Measurements from ENCODE around the gene TMEM17. TPM values are rescaled to one million over a fixed set of nuclear protein-coding genes. Genes with fewer than 3 reads are reported as not detected.

Gene TMEM17
- total RNA-seq, 1 experiment from 2014 or later = 3.3 TPM

- no peak overlapping the region for H3K4me3 Mint-ChIP-seq (ENCODE audit: low read depth, unreplicated experiment)
- TF ChIP-seq, protein P1, sequence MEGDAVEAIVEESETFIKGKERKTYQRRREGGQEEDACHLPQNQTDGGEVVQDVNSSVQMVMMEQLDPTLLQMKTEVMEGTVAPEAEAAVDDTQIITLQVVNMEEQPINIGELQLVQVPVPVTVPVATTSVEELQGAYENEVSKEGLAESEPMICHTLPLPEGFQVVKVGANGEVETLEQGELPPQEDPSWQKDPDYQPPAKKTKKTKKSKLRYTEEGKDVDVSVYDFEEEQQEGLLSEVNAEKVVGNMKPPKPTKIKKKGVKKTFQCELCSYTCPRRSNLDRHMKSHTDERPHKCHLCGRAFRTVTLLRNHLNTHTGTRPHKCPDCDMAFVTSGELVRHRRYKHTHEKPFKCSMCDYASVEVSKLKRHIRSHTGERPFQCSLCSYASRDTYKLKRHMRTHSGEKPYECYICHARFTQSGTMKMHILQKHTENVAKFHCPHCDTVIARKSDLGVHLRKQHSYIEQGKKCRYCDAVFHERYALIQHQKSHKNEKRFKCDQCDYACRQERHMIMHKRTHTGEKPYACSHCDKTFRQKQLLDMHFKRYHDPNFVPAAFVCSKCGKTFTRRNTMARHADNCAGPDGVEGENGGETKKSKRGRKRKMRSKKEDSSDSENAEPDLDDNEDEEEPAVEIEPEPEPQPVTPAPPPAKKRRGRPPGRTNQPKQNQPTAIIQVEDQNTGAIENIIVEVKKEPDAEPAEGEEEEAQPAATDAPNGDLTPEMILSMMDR (IDR thresholded peaks at IDR 0.05; ENCODE audit: unreplicated experiment) = no peak
- peaks cover 13% of the 10 kb centered on the region for H3K4me1 Mint-ChIP-seq (ENCODE audit: low read depth, unreplicated experiment)
- intact Hi-C loops (cut with micrococcal nuclease; ENCODE audit: unreplicated experiment) = no loop called here
- no peak overlapping the region for H3K27ac Mint-ChIP-seq (ENCODE audit: unreplicated experiment)
- no peak for DNase-seq
- BruUV-seq (replicated peaks) = no TSS peak
- H3K27me3 Mint-ChIP-seq (ENCODE audit: unreplicated experiment) = no peaks in the 10 kb centered on the region
- CTCF ChIA-PET = no interaction called here
- H3K36me3 Mint-ChIP-seq (ENCODE audit: insufficient read depth, unreplicated experiment) = no peaks in the 10 kb centered on the region
- H3K9me3 Mint-ChIP-seq (ENCODE audit: low read depth, unreplicated experiment) = no peaks in the 10 kb centered on the region
Observed at GRCh38 chr2:62465039-62465740, 40.8 kb downstream of the TMEM17 start.

GRCh38 chr2:62464221-62465007 is 41.6 kb downstream of the TMEM17 start:
- intact Hi-C loops (cut with micrococcal nuclease; ENCODE audit: unreplicated experiment) = no loop called here
- CTCF ChIA-PET = no interaction called here
- TF ChIP-seq, protein P1 (IDR thresholded peaks at IDR 0.05; ENCODE audit: unreplicated experiment) = no peak
- Mint-ChIP-seq H3K27me3 (ENCODE audit: unreplicated experiment) (no peaks in the 10 kb centered on the region), H3K4me3 (ENCODE audit: low read depth, unreplicated experiment) (no peak overlapping the region), H3K36me3 (ENCODE audit: insufficient read depth, unreplicated experiment) (no peaks in the 10 kb centered on the region), H3K4me1 (ENCODE audit: low read depth, unreplicated experiment) (peaks cover 13% of the 10 kb centered on the region), H3K9me3 (ENCODE audit: low read depth, unreplicated experiment) (no peaks in the 10 kb centered on the region), H3K27ac (ENCODE audit: unreplicated experiment) (no peak overlapping the region)
- no TSS peak for BruUV-seq (replicated peaks)
- DNase-seq = no peak

GRCh38 chr2:62462211-62462610 is 43.8 kb downstream of the TMEM17 start:
- Mint-ChIP-seq H3K27ac (ENCODE audit: unreplicated experiment) (no peak overlapping the region), H3K4me1 (ENCODE audit: low read depth, unreplicated experiment) (peaks cover 25% of the 10 kb centered on the region), H3K9me3 (ENCODE audit: low read depth, unreplicated experiment) (no peaks in the 10 kb centered on the region), H3K4me3 (ENCODE audit: low read depth, unreplicated experiment) (no peak overlapping the region), H3K36me3 (ENCODE audit: insufficient read depth, unreplicated experiment) (no peaks in the 10 kb centered on the region), H3K27me3 (ENCODE audit: unreplicated experiment) (no peaks in the 10 kb centered on the region)
- intact Hi-C loops (cut with micrococcal nuclease; ENCODE audit: unreplicated experiment) = no loop called here
- no peak for DNase-seq
- TF ChIP-seq, protein P1 (IDR thresholded peaks at IDR 0.05; ENCODE audit: unreplicated experiment) = no peak
- CTCF ChIA-PET = interaction anchor here (0.6 to 0.7 kb wide), 2 partner anchors 306 to 315 kb away, joined by 3 read pairs; no protein-coding TSS in a partner anchor
- BruUV-seq (replicated peaks) = no TSS peak

DNA sequence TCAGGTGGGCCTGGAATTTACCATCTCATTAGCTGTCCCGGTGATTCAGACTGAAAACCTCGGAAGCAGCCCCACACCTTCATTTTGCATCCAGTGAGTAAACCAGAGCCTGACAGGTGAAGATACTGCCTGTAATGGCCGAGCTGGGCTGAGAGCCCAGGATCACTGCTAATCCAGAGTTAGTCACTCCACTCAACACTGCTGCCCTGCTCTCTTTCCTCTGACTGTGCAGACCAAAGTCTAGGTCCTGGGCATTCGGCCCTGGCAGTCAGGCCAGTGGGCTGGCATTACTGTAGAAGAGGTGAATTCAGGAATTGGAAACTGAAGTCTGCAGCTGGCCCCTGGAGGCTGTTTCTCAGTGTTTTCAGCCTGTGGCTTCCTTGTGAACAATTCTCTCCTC is 44.3 kb downstream of the TMEM17 start:
- no TSS peak for BruUV-seq (replicated peaks)
- TF ChIP-seq, protein P1 (IDR thresholded peaks at IDR 0.05; ENCODE audit: unreplicated experiment) = no peak
- H3K36me3 Mint-ChIP-seq (ENCODE audit: insufficient read depth, unreplicated experiment) = no peaks in the 10 kb centered on the region
- H3K9me3 Mint-ChIP-seq (ENCODE audit: low read depth, unreplicated experiment) = no peaks in the 10 kb centered on the region
- CTCF ChIA-PET = interaction anchor here (0.6 kb wide), 1 partner anchor 316 kb away, joined by 3 read pairs; no protein-coding TSS in a partner anchor
- peaks cover 25% of the 10 kb centered on the region for H3K4me1 Mint-ChIP-seq (ENCODE audit: low read depth, unreplicated experiment)
- H3K27ac Mint-ChIP-seq (ENCODE audit: unreplicated experiment) = no peak overlapping the region
- H3K27me3 Mint-ChIP-seq (ENCODE audit: unreplicated experiment) = no peaks in the 10 kb centered on the region
- intact Hi-C loops (cut with micrococcal nuclease; ENCODE audit: unreplicated experiment) = no loop called here
- no peak for DNase-seq
- H3K4me3 Mint-ChIP-seq (ENCODE audit: low read depth, unreplicated experiment) = no peak overlapping the region

Data from Calu3 (cell line).